HT1080 (cell line): ENCODE measurements around the gene REEP1. TPM values are rescaled to one million over a fixed set of nuclear protein-coding genes. Genes with fewer than 3 reads are reported as not detected.
"Not testable (repeated sequence)": the region's sequence is repeated elsewhere in the genome, so short reads cannot be mapped to it uniquely, and the experiment has no call there.

Experiments used
- DNase-seq: peaks from one replicate; pipeline ENCODE4 v3.0.0-alpha.2; 2015; ENCODE audit warnings: low read depth
- total RNA-seq: library from RNA; depleted of rRNA; stranded (reverse); fragments of >200 nt; shearing (Covaris generic); gene quantifications from 2 replicates; pipeline ENCODE4 v1.2.3, GENCODE V29; 2014

REEP1 gene
- total RNA-seq, 1 experiment from 2014 or later = not detected

- no peak for DNase-seq
Measured at GRCh38 chr2:86284401-86284841, 53.0 kb downstream of the REEP1 start.

DNA sequence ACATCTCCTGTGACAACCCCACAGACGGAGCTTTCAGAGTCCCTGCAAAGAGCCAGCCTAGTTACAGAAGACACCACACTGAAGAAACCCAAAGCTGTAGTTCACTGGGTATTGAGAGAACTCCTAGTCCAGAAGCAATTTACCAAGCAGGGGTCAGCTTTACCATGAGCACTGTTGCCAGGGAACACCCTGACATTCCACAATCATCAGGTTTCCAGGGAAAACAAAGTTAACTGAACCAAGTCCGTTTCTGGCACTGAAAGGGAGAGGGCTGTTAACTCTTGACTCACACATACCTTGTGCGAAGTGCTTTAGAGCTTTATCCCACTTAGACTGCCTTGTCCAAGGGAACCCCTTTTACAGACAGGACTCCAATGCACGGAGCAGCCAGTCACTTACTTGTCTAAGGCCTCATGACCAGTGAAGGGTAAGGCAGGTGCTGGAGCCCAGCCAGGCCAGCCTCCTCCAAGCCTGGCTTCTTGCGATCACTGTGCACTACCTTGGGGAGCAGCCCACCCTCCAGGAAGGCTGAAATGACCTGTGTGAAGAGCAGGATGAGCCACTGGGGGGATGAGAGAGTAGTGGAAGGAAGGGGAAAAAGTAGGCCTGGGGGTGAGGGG, 53.9 kb downstream of the REEP1 start:
- DNase-seq = peak; percentile 6

DNA sequence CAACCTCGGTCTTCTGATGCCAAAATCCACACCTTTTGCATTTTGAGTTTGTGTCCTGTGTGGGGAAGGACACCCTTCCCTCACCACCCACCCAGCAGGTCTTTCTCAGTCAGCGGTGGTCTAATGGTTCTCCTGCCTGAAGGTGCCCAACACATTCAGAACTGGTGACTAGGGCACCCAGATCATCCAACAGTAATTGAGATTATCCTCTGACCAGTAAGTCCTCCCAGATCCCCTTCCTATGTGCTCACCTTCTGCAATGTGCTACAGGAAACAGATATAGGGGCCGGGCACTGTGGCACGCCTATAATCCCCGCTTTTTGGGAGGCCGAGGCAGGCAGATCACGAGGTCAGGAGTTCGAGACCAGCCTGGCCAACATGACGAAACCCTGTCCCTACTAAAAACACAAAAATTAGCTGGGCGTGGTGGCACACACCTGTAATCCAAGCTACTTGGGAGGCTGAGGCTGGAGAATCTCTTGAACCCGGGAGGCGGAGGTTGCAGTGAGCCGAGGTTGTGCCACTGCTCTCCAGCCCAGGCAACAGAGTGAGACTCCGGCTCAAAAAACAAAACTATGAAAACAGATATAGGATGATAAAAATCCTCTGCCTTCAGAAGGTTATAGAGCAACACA, 56.2 kb downstream of the REEP1 start:
- DNase-seq = no peak

- no peak for DNase-seq
Measured at GRCh38 chr2:86280191-86280667, 57.2 kb downstream of the REEP1 start.

DNA sequence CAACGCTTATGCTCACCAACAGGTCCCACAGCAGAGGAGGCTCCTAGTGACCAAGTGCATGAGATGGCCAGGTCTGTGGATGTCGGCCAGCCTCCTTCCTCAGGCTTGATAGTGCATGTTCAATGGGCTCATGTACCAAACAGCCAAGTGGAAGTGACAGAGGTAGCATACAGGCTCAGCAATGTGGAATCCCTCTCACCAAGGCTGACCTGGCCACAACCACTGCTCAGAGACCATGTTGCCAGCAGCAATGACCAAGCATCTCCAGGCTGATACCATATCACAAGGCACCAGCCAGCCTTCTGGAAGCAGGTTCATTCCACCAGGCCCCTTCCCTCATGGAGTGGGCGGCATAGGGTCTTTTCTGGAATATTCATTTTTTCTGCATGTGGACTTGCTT, 61.5 kb downstream of the REEP1 start:
- no peak for DNase-seq

GRCh38 chr2:86275384-86275799, 62.0 kb downstream of the REEP1 start:
- no peak for DNase-seq

DNA sequence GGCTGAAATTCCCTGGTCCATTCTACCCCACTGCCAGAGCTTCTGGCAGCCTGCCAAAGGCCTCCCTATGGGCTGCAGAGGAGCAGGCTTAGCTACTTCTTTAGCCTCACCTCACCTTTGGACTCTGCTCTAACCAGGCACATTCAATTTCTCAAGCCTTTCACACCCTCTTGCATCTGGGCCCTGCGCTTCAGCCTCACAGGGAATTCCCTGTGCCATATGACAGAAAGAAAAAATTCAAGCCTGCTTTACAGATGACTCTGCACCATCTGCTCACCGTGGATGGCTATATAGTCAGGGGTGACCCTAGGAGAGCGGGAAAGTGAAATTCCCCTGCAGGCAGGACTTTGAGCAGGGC, 62.5 kb downstream of the REEP1 start:
- DNase-seq = peak; percentile 43

GRCh38 chr2:86274265-86274917, 63.0 kb downstream of the REEP1 start:
- peak; percentile 78 for DNase-seq

GRCh38 chr2:86272111-86272510, 65.3 kb downstream of the REEP1 start:
- DNase-seq = no peak

DNA sequence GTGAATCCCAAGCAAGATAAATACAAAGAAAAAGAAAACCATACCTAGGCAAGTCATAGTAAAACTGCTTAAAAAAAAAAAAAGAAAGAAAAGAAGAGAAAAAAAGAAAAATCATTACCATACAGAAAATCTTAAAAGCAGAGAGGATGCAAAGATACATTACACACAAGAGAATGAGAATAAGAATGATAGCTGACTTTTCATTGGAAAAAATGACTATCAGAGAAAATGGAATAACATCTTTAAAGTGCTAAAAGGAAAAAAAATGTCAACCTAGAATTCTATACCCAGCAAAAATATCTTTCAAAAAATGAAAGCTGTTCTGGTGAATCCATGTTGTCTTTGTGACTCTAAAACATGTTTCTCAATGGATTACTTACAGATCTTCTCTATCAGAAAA, 66.2 kb downstream of the REEP1 start:
- DNase-seq = no peak

GRCh38 chr2:86263956-86264355, 73.5 kb downstream of the REEP1 start:
- no peak for DNase-seq

- DNase-seq = no peak
Measured at GRCh38 chr2:86260978-86261377, 76.4 kb downstream of the REEP1 start.

DNA sequence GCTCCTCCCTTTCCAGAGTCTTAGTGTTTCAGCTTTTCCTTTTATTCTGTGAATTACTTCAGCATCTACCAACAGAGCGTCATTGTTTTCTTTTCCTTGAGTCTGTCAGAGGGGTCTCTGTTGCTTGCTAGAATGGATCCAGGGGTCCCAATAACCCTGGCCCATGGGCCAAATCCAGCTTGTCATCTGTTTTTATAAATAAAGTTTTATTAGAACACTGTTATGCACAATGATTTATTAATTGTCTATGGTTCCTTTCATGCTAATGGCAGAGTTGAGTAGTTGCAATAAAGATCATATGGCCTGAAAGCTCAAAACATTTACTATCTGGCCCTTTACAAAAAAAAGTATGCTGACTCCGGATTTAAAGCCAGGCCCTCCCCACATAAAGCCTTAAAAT, 79.3 kb downstream of the REEP1 start:
- no peak for DNase-seq

- DNase-seq = no peak
Measured at GRCh38 chr2:86256982-86257381, 80.4 kb downstream of the REEP1 start.

DNA sequence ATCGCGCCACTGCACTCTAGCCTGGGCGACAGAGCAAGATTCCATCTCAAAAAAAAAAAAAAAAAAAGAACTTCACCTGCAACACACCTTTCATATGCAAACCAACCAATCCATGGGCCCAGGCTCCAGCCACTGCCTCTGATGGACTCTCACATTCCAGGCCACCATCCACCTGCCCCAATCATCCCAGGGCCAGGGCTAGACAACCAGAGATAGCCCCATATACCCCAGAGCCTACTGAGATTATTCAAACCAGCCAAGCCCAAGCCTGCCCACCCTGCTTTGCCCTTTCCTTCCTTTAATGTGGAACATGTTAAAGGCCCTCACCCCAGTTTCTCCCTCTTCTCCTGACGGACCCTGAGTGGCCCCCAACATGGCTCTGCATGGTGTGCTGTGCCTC, 81.1 kb downstream of the REEP1 start:
- no peak for DNase-seq

- DNase-seq = no peak
Measured at GRCh38 chr2:86254576-86255538, 82.6 kb downstream of the REEP1 start.

GRCh38 chr2:86253424-86253823, 84.0 kb downstream of the REEP1 start:
- DNase-seq = no peak

GRCh38 chr2:86251840-86252266, 85.6 kb downstream of the REEP1 start:
- DNase-seq = no peak

DNA sequence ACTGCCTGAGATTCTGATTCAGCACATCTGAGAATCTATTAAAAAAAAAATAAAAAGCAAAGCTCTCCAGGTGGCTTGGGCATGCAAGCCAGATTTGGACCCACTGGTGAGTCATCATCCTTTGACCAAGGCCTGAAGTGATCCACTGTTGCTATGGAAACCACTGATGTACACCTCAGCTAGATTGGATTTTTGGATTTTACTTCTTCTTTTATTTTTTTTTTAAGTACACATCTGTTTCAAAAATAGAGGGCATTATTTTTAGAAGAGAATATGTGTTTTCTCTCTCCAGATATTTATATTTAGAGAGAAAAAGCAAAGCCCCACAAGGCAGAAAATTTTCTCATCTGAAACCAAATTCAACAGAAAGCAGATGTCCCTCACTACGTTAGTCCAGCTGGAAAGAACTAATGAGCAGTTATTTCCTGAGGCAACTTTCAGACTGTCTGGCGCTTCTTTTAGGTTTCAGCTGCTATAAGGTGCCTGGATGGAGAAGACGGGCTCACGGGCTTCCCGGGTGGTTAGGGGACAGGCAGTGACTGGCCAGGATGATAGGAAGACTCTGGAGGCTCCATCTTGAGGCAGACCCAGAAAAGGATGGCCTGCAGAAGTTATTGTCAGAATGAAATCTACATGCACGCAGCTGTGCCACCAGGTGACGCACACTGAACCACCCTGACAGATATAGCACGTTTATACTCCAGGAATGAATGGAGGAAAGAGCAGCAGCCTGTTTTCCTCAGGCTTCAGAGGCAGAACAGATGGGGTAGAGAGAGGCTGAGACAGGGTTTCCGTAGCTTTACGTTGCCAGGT, 87.6 kb downstream of the REEP1 start:
- DNase-seq = peak; percentile 83

GRCh38 chr2:86249176-86249575, 88.2 kb downstream of the REEP1 start:
- no peak for DNase-seq

DNA sequence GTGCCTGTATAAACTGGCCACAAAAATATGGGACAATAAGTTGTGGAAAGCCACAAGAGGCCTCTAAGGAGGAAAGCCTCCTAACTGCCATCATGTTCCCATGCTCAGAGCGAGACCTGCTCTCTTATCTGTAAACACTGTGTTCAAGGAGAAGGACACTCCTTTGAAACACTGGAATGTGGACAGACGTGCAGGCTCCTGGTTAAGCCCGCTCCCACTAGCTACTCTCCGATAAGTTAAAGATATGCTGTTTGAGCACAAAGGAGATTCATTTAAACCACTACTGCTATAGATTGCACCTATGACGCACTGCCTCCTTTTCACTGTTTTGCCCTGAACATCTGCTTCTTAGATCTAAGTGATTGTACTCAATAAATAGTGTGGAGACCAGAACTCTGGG, 92.2 kb downstream of the REEP1 start:
- DNase-seq = not testable (repeated sequence)
